Psoas muscle (tissue), 8 donors: Measurements from ENCODE around the gene EGFL6. TPM values are rescaled to one million over a fixed set of nuclear protein-coding genes. Genes with fewer than 3 reads are reported as not detected.

Source experiments
- ATAC-seq, 4 donors: fragments of 200-7000 bp; cut with Tn5 transposase; one replicate each; pipeline ENCODE4 v1.9.1; 2020; ENCODE audit warnings: moderate library complexity in 3 of 4, mild to moderate bottlenecking in 2 of 4
- DNase-seq, 2 donors: peaks; one replicate each; pipeline ENCODE4 v3.0.0-alpha.2; 2020
- H3K27ac ChIP-seq: fragments of 200-600 bp; one replicate; pipeline ENCODE4 v1.8.0; 2022
- H3K27me3 ChIP-seq, 3 donors: fragments of 200-600 bp in 1 of 3; one replicate each; pipeline versions ENCODE4 v1.6.1 to v1.8.0; 2013 to 2022; ENCODE audit warnings: low read length in 2 of 3, mild to moderate bottlenecking in 2 of 3, moderate library complexity in 1 of 3; ENCODE audit not compliant: insufficient read depth in 3 of 3
- H3K36me3 ChIP-seq, 2 donors: fragments of 200-600 bp in 1 of 2; one replicate each; pipeline versions ENCODE4 v1.6.1 to v1.8.0; 2013 to 2022; ENCODE audit warnings: low read depth in 1 of 2, mild to moderate bottlenecking in 1 of 2, moderate library complexity in 1 of 2; ENCODE audit not compliant: insufficient read depth in 1 of 2
- H3K4me1 ChIP-seq: fragments of 200-600 bp; one replicate; pipeline ENCODE4 v1.8.0; 2022
- H3K4me3 ChIP-seq: fragments of 200-600 bp; one replicate; pipeline ENCODE4 v1.8.0; 2022; ENCODE audit warnings: mild to moderate bottlenecking
- H3K9me3 ChIP-seq: fragments of 200-600 bp; one replicate; pipeline ENCODE4 v1.8.0; 2022
- CTCF ChIP-seq: fragments of 200-600 bp; IDR thresholded peaks from one replicate; pipeline ENCODE4 v1.8.0; 2022; ENCODE audit warnings: antibody characterized with exemption
- WGBS, 3 donors: extraction: QIAGEN DNeasy Blood & Tissue Kit; methylation state at CpG; one replicate each; pipeline versions ENCODE4 v1.1.6 to v1.1.7; 2013; 5-methylcytosine and 5-hydroxymethylcytosine counted together
- intact Hi-C, 2 donors: fragments of 100-400 bp; cut with DNase I; formaldehyde crosslinking; loops; one replicate each; pipeline versions ENCODE4 v1.11.0 to v1.14.2; 2022
- polyA plus RNA-seq, 3 donors: library from polyadenylated mRNA; stranded (reverse); fragments of 200-250 nt; gene quantifications; one replicate each; pipeline ENCODE4 v1.2.3, GENCODE V29; 2013
- total RNA-seq, 4 donors: library from RNA; stranded (reverse); fragmentation: NEBNext Ultra II Directional in 2 of 4; extraction: Animal tissue kit (Norgen Biotek cat#: 25700) in 2 of 4; gene quantifications; one replicate each; pipeline versions ENCODE4 v1.2.1 to v1.2.4, GENCODE V29; 2021 to 2023
- donor health status: healthy with polysubstance abuse.
- donor health status: DM: no; HTN: no; CAD: no; lungs with moderate emphysema.
- donor health status: Bipolar disorder and iron deficiency.
- donor health status: healthy.
- donor health status: DM: yes; HTN: yes; CAD: no.
- donor health status: DM: no; HTN: no; CAD: no.
- donor health status: DM: no; HTN: no; CAD: no.
- donor health status: DM: yes; HTN: yes; CAD: no.

The EGFL6 gene
- total and polyA plus RNA-seq, 7 donors, result 0.17 TPM; not detected in 6

DNA sequence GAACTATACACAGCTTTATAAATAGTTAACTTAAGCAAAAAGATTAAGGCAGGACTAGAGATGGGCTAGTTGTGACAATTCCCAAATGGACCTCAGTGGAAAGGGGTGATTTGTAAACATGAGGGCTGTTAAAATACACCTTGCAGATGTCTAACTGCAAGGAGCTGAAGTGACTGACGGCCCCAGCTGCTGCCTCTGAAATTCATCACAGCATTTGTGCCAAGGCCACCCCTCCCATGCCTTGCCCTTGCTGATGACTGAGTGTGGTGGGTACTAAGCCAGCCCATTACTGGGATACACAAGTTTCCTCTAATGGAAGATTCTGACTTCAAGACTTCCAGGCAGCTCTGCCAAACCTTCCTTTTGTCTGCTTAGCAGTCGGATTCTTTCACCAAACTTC is 23.7 kb upstream of the EGFL6 start:
- Histone ChIP-seq H3K36me3 (no peaks in the 10 kb centered on the region), H3K27me3 (peaks cover 0 to 25% (median 0%) of the 10 kb centered on the region in 3 donors), H3K4me3 (no peak overlapping the region), H3K4me1 (no peaks in the 10 kb centered on the region), H3K27ac (no peak overlapping the region), H3K9me3 (no peaks in the 10 kb centered on the region)
- DNase-seq, result no peak
- intact Hi-C loops, result no loop called here
- ATAC-seq, result no peak
- no peak for TF ChIP-seq CTCF
- WGBS, 3 donors, result 24 to 53% (median 26%) methylated on average over 2 of the region's 2 CpGs

DNA sequence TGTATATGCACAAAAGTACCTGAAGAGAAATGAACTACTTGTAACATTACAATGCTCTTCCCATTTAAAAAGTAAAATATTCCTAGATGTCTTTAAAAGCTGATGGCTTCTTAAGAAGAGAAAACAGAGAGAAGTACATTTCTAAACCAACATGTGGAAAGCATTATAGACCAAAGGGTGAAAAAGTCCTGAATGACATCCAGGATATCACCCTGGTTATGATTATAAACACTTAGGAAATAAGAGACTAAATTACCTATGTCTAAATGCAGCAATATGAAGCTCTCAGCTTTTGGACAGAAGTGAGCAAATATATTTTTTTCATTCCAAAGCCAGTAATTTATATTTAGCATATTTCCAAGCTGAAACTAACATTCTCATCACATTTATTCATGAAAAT is 21.7 kb upstream of the EGFL6 start:
- Histone ChIP-seq H3K4me1 (no peaks in the 10 kb centered on the region), H3K36me3 (no peaks in the 10 kb centered on the region), H3K27ac (no peak overlapping the region), H3K4me3 (no peak overlapping the region), H3K27me3 (peaks cover 0 to 28% (median 0%) of the 10 kb centered on the region in 3 donors), H3K9me3 (no peaks in the 10 kb centered on the region)
- ATAC-seq (no peak), DNase-seq (no peak)
- TF ChIP-seq CTCF, result no peak
- intact Hi-C loops, result no loop called here

- ATAC-seq (no peak), DNase-seq (no peak)
- intact Hi-C loops, result no loop called here
- H3K27ac ChIP-seq, result no peak overlapping the region
- peaks cover 0 to 40% (median 0%) of the 10 kb centered on the region in 3 donors for H3K27me3 ChIP-seq
- no peak overlapping the region for H3K4me3 ChIP-seq
- TF ChIP-seq CTCF, result no peak
- H3K36me3 ChIP-seq, result no peaks in the 10 kb centered on the region
- no peaks in the 10 kb centered on the region for H3K9me3 ChIP-seq
- H3K4me1 ChIP-seq, result no peaks in the 10 kb centered on the region
Measured at GRCh38 chrX:13550346-13550745, 19.1 kb upstream of the EGFL6 start.

DNA sequence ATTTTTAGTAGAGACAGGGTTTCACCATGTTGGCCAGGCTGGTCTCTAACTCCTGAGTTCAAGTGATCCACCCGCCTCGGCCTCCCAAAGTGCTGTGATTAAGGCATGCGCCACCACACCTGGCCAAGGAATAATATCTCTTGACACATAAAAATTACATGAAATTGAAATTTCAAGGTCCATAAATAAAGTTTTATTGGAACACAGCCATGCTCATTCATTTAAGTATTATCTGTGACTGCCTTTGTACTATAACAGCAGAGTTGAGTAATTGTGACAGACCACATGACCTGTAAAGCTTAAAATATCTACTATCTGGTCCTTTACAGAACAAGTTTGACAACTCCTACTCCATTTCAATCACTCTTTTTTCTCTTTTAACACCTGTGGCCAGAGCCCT is 17.8 kb upstream of the EGFL6 start:
- Histone ChIP-seq H3K36me3 (no peaks in the 10 kb centered on the region), H3K4me3 (no peak overlapping the region), H3K27ac (no peak overlapping the region), H3K4me1 (no peaks in the 10 kb centered on the region), H3K9me3 (no peaks in the 10 kb centered on the region), H3K27me3 (peaks cover 0 to 42% (median 0%) of the 10 kb centered on the region in 3 donors)
- no peak for DNase-seq
- intact Hi-C loops, result no loop called here
- no peak for TF ChIP-seq CTCF
- 76 to 98% (median 96%) methylated on average over 3 of the region's 3 CpGs for WGBS, 3 donors
- no peak for ATAC-seq

- Histone ChIP-seq H3K9me3 (no peaks in the 10 kb centered on the region), H3K27ac (no peak overlapping the region), H3K27me3 (peaks cover 0 to 46% (median 0%) of the 10 kb centered on the region in 3 donors), H3K36me3 (no peaks in the 10 kb centered on the region), H3K4me3 (no peak overlapping the region), H3K4me1 (no peaks in the 10 kb centered on the region)
- no peak for ATAC-seq
- 75 to 100% (median 88%) methylated on average over 1 of the region's 1 CpG for WGBS, 3 donors
- intact Hi-C loops, result no loop called here
- TF ChIP-seq CTCF, result no peak
- no peak for DNase-seq
Measured at GRCh38 chrX:13552892-13553291, 16.5 kb upstream of the EGFL6 start.
